DMS79 treated with DMSO at 0.1 percent for 48 hours (cell line): ENCODE results near the gene ZNF862.

Experiments
- DNase-seq: peaks from one replicate; lab custom pipeline; 2025; lab: John Stamatoyannopoulos, UW

ZNF862 gene

GRCh38 chr7:149845257-149845980 is 7.2 kb downstream of the ZNF862 start:
- DNase-seq: no peak

- DNase-seq: no peak
These were observed 7.8 kb downstream of the ZNF862 start for GRCh38 chr7:149846021-149846420.

- DNase-seq: no peak
These were observed 8.4 kb downstream of the ZNF862 start for GRCh38 chr7:149846436-149847046.

GRCh38 chr7:149849174-149849573 is 11.0 kb downstream of the ZNF862 start:
- no peak for DNase-seq

GRCh38 chr7:149850007-149850594 is 11.9 kb downstream of the ZNF862 start:
- DNase-seq: no peak

- DNase-seq: no peak
These were observed 12.5 kb downstream of the ZNF862 start for GRCh38 chr7:149850716-149851115.

- no peak for DNase-seq
These were observed 13.3 kb downstream of the ZNF862 start for GRCh38 chr7:149851449-149851848.

- DNase-seq: no peak
These were observed 15.0 kb downstream of the ZNF862 start for GRCh38 chr7:149853157-149853556.

- DNase-seq: peak; percentile 92
These were observed 16.6 kb downstream of the ZNF862 start for GRCh38 chr7:149854611-149855360.

GRCh38 chr7:149855361-149856305 is 17.5 kb downstream of the ZNF862 start:
- DNase-seq: peak; percentile 17

- DNase-seq: no peak
These were observed 18.4 kb downstream of the ZNF862 start for GRCh38 chr7:149856583-149856982.

- no peak for DNase-seq
These were observed 21.2 kb downstream of the ZNF862 start for GRCh38 chr7:149859369-149859768.

- no peak for DNase-seq
These were observed 21.7 kb downstream of the ZNF862 start for GRCh38 chr7:149859876-149860275.

- no peak for DNase-seq
These were observed 22.9 kb downstream of the ZNF862 start for GRCh38 chr7:149860821-149861727.

- no peak for DNase-seq
These were observed 23.5 kb downstream of the ZNF862 start for GRCh38 chr7:149861728-149862045.

- DNase-seq: no peak
These were observed 24.0 kb downstream of the ZNF862 start for GRCh38 chr7:149862156-149862555.

GRCh38 chr7:149863500-149863899 is 25.3 kb downstream of the ZNF862 start:
- DNase-seq: no peak

GRCh38 chr7:149864023-149864422 is 25.8 kb downstream of the ZNF862 start:
- DNase-seq: no peak

GRCh38 chr7:149864751-149865150 is 26.6 kb downstream of the ZNF862 start:
- no peak for DNase-seq

GRCh38 chr7:149865437-149865836 is 27.3 kb downstream of the ZNF862 start:
- DNase-seq: no peak
